NCI-H2081 treated with DMSO at 0.1 percent for 48 hours (cell line): ENCODE data around the gene LRP2.
"Not testable (repeated sequence)": the region's sequence is repeated elsewhere in the genome, so short reads cannot be mapped to it uniquely, and the experiment has no call there.

Source experiments
- DNase-seq: peaks from one replicate; lab custom pipeline; 2025; lab: John Stamatoyannopoulos, UW

LRP2 gene

GRCh38 chr2:169301596-169302335, 60.6 kb downstream of the LRP2 start:
- DNase-seq, result no peak

- DNase-seq, result no peak
Measured at GRCh38 chr2:169300636-169301530, 61.5 kb downstream of the LRP2 start.

GRCh38 chr2:169298007-169298406, 64.3 kb downstream of the LRP2 start:
- no peak for DNase-seq

GRCh38 chr2:169294001-169294675, 68.2 kb downstream of the LRP2 start:
- no peak for DNase-seq

GRCh38 chr2:169291517-169291916, 70.8 kb downstream of the LRP2 start:
- no peak for DNase-seq

- no peak for DNase-seq
Measured at GRCh38 chr2:169290433-169290832, 71.9 kb downstream of the LRP2 start.

- no peak for DNase-seq
Measured at GRCh38 chr2:169287666-169288065, 74.7 kb downstream of the LRP2 start.

- DNase-seq, result no peak
Measured at GRCh38 chr2:169286624-169287231, 75.6 kb downstream of the LRP2 start.

GRCh38 chr2:169285531-169286235, 76.7 kb downstream of the LRP2 start:
- no peak for DNase-seq

- no peak for DNase-seq
Measured at GRCh38 chr2:169280502-169280901, 81.8 kb downstream of the LRP2 start.

GRCh38 chr2:169275696-169276444, 86.5 kb downstream of the LRP2 start:
- no peak for DNase-seq

GRCh38 chr2:169272010-169272409, 90.3 kb downstream of the LRP2 start:
- no peak for DNase-seq

- not testable (repeated sequence) for DNase-seq
Measured at GRCh38 chr2:169270574-169270973, 91.8 kb downstream of the LRP2 start.

- DNase-seq, result no peak
Measured at GRCh38 chr2:169265591-169265990, 96.7 kb downstream of the LRP2 start.

- no peak for DNase-seq
Measured at GRCh38 chr2:169260846-169261642, 101.3 kb downstream of the LRP2 start.

GRCh38 chr2:169260246-169260645, 102.1 kb downstream of the LRP2 start:
- no peak for DNase-seq

GRCh38 chr2:169259402-169259801, 102.9 kb downstream of the LRP2 start:
- DNase-seq, result no peak

GRCh38 chr2:169258045-169258601, 104.2 kb downstream of the LRP2 start:
- DNase-seq, result no peak

- no peak for DNase-seq
Measured at GRCh38 chr2:169254774-169255173, 107.6 kb downstream of the LRP2 start.

GRCh38 chr2:169247211-169247610, 115.1 kb downstream of the LRP2 start:
- no peak for DNase-seq
